OCI-LY7 (cell line): ENCODE measurements around the gene ANK3.

Experiments
- EZH2phosphoT487 ChIP-seq: fragments of 200-600 bp; sonication (generic); IDR thresholded peaks from 2 replicates; pipeline ENCODE4 v1.6.1; 2018; ENCODE audit warnings: low read depth, borderline replicate concordance, mild to moderate bottlenecking, mixed run types, antibody characterized with exemption, low read length, moderate library complexity, mixed read lengths
- TF ChIP-seq, protein P1 (sequence below): fragments of 200-600 bp; sonication (generic); conservative IDR thresholded peaks from 2 replicates; pipeline ENCODE4 v1.5.1; 2014; ENCODE audit warnings: mild to moderate bottlenecking, antibody characterized with exemption, low read length, moderate library complexity, mixed read lengths

- TF ChIP-seq, protein P1, sequence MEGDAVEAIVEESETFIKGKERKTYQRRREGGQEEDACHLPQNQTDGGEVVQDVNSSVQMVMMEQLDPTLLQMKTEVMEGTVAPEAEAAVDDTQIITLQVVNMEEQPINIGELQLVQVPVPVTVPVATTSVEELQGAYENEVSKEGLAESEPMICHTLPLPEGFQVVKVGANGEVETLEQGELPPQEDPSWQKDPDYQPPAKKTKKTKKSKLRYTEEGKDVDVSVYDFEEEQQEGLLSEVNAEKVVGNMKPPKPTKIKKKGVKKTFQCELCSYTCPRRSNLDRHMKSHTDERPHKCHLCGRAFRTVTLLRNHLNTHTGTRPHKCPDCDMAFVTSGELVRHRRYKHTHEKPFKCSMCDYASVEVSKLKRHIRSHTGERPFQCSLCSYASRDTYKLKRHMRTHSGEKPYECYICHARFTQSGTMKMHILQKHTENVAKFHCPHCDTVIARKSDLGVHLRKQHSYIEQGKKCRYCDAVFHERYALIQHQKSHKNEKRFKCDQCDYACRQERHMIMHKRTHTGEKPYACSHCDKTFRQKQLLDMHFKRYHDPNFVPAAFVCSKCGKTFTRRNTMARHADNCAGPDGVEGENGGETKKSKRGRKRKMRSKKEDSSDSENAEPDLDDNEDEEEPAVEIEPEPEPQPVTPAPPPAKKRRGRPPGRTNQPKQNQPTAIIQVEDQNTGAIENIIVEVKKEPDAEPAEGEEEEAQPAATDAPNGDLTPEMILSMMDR: no peak
- TF ChIP-seq EZH2phosphoT487: no peak
Observed at GRCh38 chr10:60296073-60296472, 93.6 kb downstream of the ANK3 start.
